Central memory CD8-positive, alpha-beta T cell (primary cell): ENCODE results near the gene SLC25A30.
"Not testable (repeated sequence)": the region's sequence is repeated elsewhere in the genome, so short reads cannot be mapped to it uniquely, and the experiment has no call there.

ENCODE experiments used
- ATAC-seq: fragments of 150-1000 bp; cut with Tn5 transposase; replicated peaks from 2 replicates; pipeline ENCODE4 v1.10.0; 2022; ENCODE audit warnings: mild to moderate bottlenecking, moderate FRiP score, moderate number of reproducible peaks; ENCODE audit not compliant: poor library complexity, severe bottlenecking; ENCODE audit errors: extremely low read depth
- DNase-seq, 2 donors: peaks; one replicate each; pipeline ENCODE4 v3.0.0; 2021; ENCODE audit warnings: low spot score in 2 of 2
- H3K27ac Mint-ChIP-seq: one replicate; pipeline ENCODE4 v1.8.0; 2022; ENCODE audit warnings: low read depth, mild to moderate bottlenecking, moderate library complexity, mixed read lengths
- H3K27me3 Mint-ChIP-seq: one replicate; pipeline ENCODE4 v1.8.0; 2022; ENCODE audit warnings: mixed read lengths
- H3K36me3 Mint-ChIP-seq: one replicate; pipeline ENCODE4 v1.8.0; 2022; ENCODE audit warnings: mild to moderate bottlenecking, moderate library complexity, mixed read lengths; ENCODE audit not compliant: insufficient read depth
- H3K4me1 Mint-ChIP-seq: one replicate; pipeline ENCODE4 v1.8.0; 2022; ENCODE audit warnings: mixed read lengths
- H3K4me3 Mint-ChIP-seq: one replicate; pipeline ENCODE4 v1.8.0; 2022; ENCODE audit warnings: mild to moderate bottlenecking, moderate library complexity, mixed read lengths
- H3K9me3 Mint-ChIP-seq: one replicate; pipeline ENCODE4 v1.8.0; 2022; ENCODE audit warnings: mixed read lengths

SLC25A30 gene

GRCh38 chr13:45441633-45442032, 23.5 kb upstream of the SLC25A30 start:
- no peak for ATAC-seq
- Mint-ChIP-seq H3K4me1 (no peaks in the 10 kb centered on the region), H3K4me3 (no peak overlapping the region), H3K27ac (no peak overlapping the region), H3K36me3 (no peaks in the 10 kb centered on the region), H3K9me3 (no peaks in the 10 kb centered on the region), H3K27me3 (no peaks in the 10 kb centered on the region)
- no peak for DNase-seq

DNA sequence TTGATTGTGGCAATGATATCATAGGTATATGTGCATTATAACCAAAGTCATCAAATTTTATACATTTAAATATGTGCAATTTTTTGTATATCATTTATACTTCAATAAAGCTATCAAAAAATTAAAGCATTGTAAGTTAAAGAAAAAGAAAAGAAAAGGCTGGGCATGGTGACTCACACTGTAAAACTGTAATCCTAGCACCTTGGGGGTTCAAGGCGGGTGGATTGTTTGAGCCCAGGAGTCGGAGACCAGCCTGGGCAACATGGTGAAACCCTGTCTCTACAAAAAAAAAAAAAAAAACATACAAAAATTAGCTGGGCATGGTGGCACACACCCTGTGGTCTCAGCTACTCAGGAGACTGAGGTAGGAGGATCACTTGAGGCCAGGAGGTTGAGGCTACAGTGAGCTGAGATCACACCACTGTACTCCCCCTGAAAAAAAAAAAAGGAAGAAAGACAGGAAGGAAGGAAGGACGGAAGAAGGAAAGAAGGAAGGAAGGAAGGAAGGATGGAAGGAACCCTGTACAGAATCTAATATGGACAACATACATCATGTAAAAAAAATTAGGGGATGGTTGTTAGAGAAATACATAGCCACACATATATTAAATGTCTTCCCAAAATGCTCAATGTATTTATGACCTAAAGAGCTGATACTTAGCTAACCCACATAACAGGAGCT, 21.7 kb upstream of the SLC25A30 start:
- Mint-ChIP-seq H3K27me3 (no peaks in the 10 kb centered on the region), H3K4me1 (no peaks in the 10 kb centered on the region)

DNA sequence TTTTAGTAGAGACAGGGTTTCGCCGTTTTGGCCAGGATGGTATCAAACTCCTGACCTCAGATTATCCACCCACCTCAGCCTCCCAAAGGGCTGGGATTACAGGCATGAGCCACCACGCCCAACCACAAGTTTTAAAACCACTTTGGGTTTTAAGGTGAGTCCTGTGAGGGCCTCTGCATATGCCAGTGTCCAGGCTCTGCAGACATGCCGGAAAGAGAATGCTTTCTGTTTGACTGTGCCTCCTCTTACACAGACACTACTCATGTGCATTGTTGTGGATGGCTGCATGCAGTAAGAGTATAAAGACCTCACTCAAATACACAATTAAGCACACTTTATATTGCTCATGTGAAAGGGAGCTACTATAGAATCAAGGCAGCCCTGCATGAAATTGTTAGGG, 20.8 kb upstream of the SLC25A30 start:
- no peaks in the 10 kb centered on the region for H3K9me3 Mint-ChIP-seq

More for the DNA sequence above, 21.7 kb upstream of the SLC25A30 start:
- no peak for ATAC-seq
- no peak for DNase-seq
- no peak overlapping the region for H3K27ac Mint-ChIP-seq
- H3K4me3 Mint-ChIP-seq: no peak overlapping the region
- H3K9me3 Mint-ChIP-seq: no peaks in the 10 kb centered on the region
- no peaks in the 10 kb centered on the region for H3K36me3 Mint-ChIP-seq

GRCh38 chr13:45437947-45438346, 19.8 kb upstream of the SLC25A30 start:
- H3K27me3 Mint-ChIP-seq: no peaks in the 10 kb centered on the region
- no peaks in the 10 kb centered on the region for H3K9me3 Mint-ChIP-seq
- DNase-seq (no peak), ATAC-seq (no peak)
- no peaks in the 10 kb centered on the region for H3K36me3 Mint-ChIP-seq
- no peak overlapping the region for H3K4me3 Mint-ChIP-seq
- H3K4me1 Mint-ChIP-seq: no peaks in the 10 kb centered on the region
- no peak overlapping the region for H3K27ac Mint-ChIP-seq

More for the DNA sequence above, 20.8 kb upstream of the SLC25A30 start:
- no peaks in the 10 kb centered on the region for H3K36me3 Mint-ChIP-seq
- H3K4me3 Mint-ChIP-seq: no peak overlapping the region
- DNase-seq (no peak), ATAC-seq (no peak)
- no peaks in the 10 kb centered on the region for H3K4me1 Mint-ChIP-seq
- no peak overlapping the region for H3K27ac Mint-ChIP-seq
- H3K27me3 Mint-ChIP-seq: no peaks in the 10 kb centered on the region

GRCh38 chr13:45436953-45437352, 18.8 kb upstream of the SLC25A30 start:
- Mint-ChIP-seq H3K27me3 (no peaks in the 10 kb centered on the region), H3K4me3 (no peak overlapping the region), H3K9me3 (no peaks in the 10 kb centered on the region), H3K4me1 (no peaks in the 10 kb centered on the region), H3K36me3 (no peaks in the 10 kb centered on the region), H3K27ac (no peak overlapping the region)
- no peak for ATAC-seq
- no peak for DNase-seq

DNA sequence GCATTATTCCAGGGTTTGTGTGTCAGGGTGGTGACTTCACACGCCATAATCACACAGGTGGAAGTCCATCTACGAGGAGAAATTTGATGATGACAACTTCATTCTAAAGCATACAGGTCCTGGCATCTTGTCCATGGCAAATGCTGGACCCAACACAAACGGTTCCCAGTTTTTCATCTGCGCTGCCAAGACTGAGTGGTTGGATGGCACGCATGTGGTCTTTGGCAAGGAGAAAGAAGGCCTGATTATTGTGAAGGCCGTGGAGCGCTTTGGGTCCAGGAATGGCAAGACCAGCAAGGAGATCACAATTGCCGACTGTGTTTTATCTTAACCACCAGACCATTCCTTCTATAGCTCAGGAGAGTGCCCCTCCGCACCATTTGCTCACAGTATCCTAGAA, 18.2 kb upstream of the SLC25A30 start:
- H3K36me3 Mint-ChIP-seq: no peaks in the 10 kb centered on the region
- ATAC-seq: no peak
- no peaks in the 10 kb centered on the region for H3K4me1 Mint-ChIP-seq
- H3K9me3 Mint-ChIP-seq: no peaks in the 10 kb centered on the region
- no peaks in the 10 kb centered on the region for H3K27me3 Mint-ChIP-seq
- DNase-seq: no peak
- no peak overlapping the region for H3K27ac Mint-ChIP-seq
- no peak overlapping the region for H3K4me3 Mint-ChIP-seq

GRCh38 chr13:45434556-45435371, 16.6 kb upstream of the SLC25A30 start:
- Mint-ChIP-seq H3K27ac (no peak overlapping the region), H3K4me1 (no peaks in the 10 kb centered on the region), H3K27me3 (no peaks in the 10 kb centered on the region), H3K36me3 (no peaks in the 10 kb centered on the region), H3K9me3 (no peaks in the 10 kb centered on the region), H3K4me3 (no peak overlapping the region)
- no peak for ATAC-seq
- no peak for DNase-seq

DNA sequence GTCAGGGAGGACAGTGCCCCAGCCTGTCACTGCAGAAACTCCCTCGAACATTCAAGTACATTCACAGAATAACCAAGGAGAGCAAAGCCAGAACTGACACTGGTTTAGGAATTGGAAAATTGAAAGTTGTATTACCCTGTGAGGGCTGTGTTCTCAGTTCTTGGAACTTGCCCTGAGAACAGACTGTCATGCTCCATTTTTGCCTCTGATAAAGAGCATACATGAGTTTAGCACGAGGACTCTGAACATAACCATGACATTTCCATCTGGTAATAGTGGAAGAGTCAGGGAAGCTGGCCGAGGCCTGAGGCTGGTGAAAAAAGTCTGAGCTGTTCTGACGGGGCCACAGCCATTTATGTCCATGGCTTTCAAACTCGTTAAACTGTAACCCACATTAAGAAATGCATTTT, 15.2 kb upstream of the SLC25A30 start:
- Mint-ChIP-seq H3K4me3 (no peak overlapping the region), H3K4me1 (no peaks in the 10 kb centered on the region), H3K9me3 (no peaks in the 10 kb centered on the region), H3K36me3 (no peaks in the 10 kb centered on the region), H3K27ac (no peak overlapping the region), H3K27me3 (no peaks in the 10 kb centered on the region)
- no peak for ATAC-seq
- DNase-seq: no peak

DNA sequence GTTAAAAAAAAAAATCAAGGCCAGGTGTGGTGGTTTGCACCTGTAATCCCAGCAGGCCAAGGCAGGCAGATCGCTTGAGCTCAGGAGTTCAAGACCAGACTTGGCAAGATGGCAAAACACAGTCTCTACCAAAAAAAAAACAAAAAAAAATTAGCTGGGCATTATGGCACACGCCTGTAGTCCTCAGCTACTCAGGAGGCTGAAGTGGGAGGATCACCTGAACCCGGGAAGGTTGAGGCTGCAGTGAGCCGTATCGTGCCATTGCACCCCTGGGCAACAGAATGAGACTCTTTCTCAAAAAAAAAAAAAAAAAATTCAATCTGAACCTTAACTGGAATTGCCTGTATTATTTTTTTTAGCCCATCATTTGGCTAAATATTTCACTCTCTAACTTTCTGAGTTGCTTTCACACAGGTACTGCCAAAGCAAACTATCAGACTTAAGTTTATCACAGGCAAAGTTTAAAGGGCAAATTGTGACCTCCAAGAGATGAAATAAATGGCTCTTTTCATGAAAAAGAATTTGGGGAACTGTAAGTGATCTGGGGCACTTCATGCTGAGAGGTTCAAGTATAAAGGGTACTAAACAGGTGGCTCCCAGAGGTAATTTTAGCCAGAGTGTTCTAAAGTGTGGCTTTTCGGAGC, 14.7 kb upstream of the SLC25A30 start:
- no peaks in the 10 kb centered on the region for H3K36me3 Mint-ChIP-seq
- no peaks in the 10 kb centered on the region for H3K27me3 Mint-ChIP-seq
- no peak overlapping the region for H3K4me3 Mint-ChIP-seq
- H3K4me1 Mint-ChIP-seq: no peaks in the 10 kb centered on the region
- DNase-seq (no peak), ATAC-seq (no peak)
- H3K9me3 Mint-ChIP-seq: no peaks in the 10 kb centered on the region
- no peak overlapping the region for H3K27ac Mint-ChIP-seq

GRCh38 chr13:45426056-45426841, 8.1 kb upstream of the SLC25A30 start:
- ATAC-seq: peak; percentile 14
- H3K27me3 Mint-ChIP-seq, DNase-seq, H3K36me3 Mint-ChIP-seq, H3K27ac Mint-ChIP-seq, H3K4me3 Mint-ChIP-seq, H3K4me1 Mint-ChIP-seq, H3K9me3 Mint-ChIP-seq: not testable (repeated sequence)

GRCh38 chr13:45422731-45423292, 4.6 kb upstream of the SLC25A30 start:
- DNase-seq (no peak), ATAC-seq (no peak)
- H3K27me3 Mint-ChIP-seq: no peaks in the 10 kb centered on the region
- H3K9me3 Mint-ChIP-seq: no peaks in the 10 kb centered on the region
- no peak overlapping the region for H3K4me3 Mint-ChIP-seq
- H3K36me3 Mint-ChIP-seq: peaks cover 5% of the 10 kb centered on the region
- H3K4me1 Mint-ChIP-seq: peaks cover 5% of the 10 kb centered on the region
- H3K27ac Mint-ChIP-seq: no peak overlapping the region

GRCh38 chr13:45419945-45420344, 1.8 kb upstream of the SLC25A30 start:
- Mint-ChIP-seq H3K27ac (no peak overlapping the region), H3K36me3 (peaks cover 15% of the 10 kb centered on the region), H3K4me3 (no peak overlapping the region), H3K9me3 (no peaks in the 10 kb centered on the region), H3K27me3 (no peaks in the 10 kb centered on the region), H3K4me1 (peaks cover 19% of the 10 kb centered on the region)
- no peak for ATAC-seq
- DNase-seq: no peak
